C4-2B (cell line): Measurements from ENCODE around the gene CCDC107.

Experiments used
- H3K27ac ChIP-seq: fragments of 450-650 bp; 2 replicates; pipeline ENCODE4 v1.5.1; 2017
- CTCF ChIP-seq: fragments of 450-650 bp; conservative IDR thresholded peaks from 2 replicates; pipeline ENCODE4 v1.5.1; 2017; ENCODE audit warnings: mild to moderate bottlenecking
- ZFX ChIP-seq: fragments of 450-650 bp; IDR thresholded peaks from 2 replicates; pipeline ENCODE4 v1.6.1; 2017

Gene CCDC107

GRCh38 chr9:35646153-35646532 lies 11.9 kb upstream of the CCDC107 start:
- H3K27ac ChIP-seq = peak overlapping the region; percentile 56; the same call in 1 of the 2 replicates
- TF ChIP-seq CTCF (no peak), ZFX (no peak)

GRCh38 chr9:35646533-35647265 lies 11.4 kb upstream of the CCDC107 start:
- H3K27ac ChIP-seq = peak overlapping the region; percentile 56
- TF ChIP-seq CTCF (peak; percentile 98), ZFX (no peak)

GRCh38 chr9:35649431-35650340 lies 8.4 kb upstream of the CCDC107 start:
- TF ChIP-seq ZFX = no peak
- H3K27ac ChIP-seq = no peak overlapping the region

- no peak within 1 kb of the TSS for H3K27ac ChIP-seq
- TF ChIP-seq CTCF (no peak), ZFX (no peak)
Measured at GRCh38 chr9:35650341-35651158, 7.5 kb upstream of the CCDC107 start, which contains the start of gene SIT1. Gene SIT1 (minus strand): TSS chr9:35650931. CDS start chr9:35650853, 78 bp downstream.

- H3K27ac ChIP-seq = no peak overlapping the region
- no peak for TF ChIP-seq CTCF
- no peak for TF ChIP-seq ZFX
Measured at GRCh38 chr9:35651956-35652828, 5.9 kb upstream of the CCDC107 start.

- H3K27ac ChIP-seq = no peak overlapping the region
- TF ChIP-seq CTCF = no peak
- TF ChIP-seq ZFX = no peak
Measured at GRCh38 chr9:35652829-35653209, 5.3 kb upstream of the CCDC107 start.

GRCh38 chr9:35653611-35654010 lies 4.5 kb upstream of the CCDC107 start:
- TF ChIP-seq CTCF (no peak), ZFX (no peak)
- H3K27ac ChIP-seq = no peak overlapping the region
